ENCODE results near the gene SLC6A11. TPM values are rescaled to one million over a fixed set of nuclear protein-coding genes. Genes with fewer than 3 reads are reported as not detected.

The SLC6A11 gene
- total and polyA plus RNA-seq, 2 donors (not counting 1 experiment from before 2014, with no cell fraction given), result not detected

DNA sequence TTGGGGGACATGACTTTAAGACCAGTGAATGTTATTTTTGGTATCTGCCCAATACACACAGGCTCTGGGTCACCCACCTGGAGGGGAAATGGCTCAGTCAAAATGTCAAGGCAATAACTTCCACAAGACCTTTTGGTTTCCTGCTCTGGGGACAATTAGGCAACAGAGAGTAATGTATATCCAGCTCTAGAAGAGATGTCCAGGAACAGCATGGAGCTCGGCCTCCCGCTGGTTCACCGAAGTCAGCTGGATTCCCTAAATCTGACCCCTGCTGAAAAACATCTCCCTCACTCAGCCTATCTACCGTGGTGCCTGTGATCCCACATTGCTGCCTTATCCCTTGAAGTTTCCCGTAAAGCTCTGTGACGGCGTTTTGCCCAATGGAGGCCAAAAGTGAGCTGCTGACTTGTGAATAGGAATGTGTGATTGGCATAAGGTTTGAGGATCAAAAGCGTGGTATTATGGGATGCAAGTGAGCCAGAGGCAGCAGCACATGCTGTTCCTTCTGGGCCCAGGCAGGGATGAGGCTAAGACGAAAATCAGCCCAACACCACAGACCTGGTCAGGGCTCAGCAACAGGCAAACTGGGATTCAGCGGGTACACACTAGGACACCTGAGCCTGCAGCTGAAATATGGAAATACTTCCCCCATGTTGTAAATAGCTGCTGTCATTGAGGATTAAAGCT is 47.2 kb upstream of the SLC6A11 start:
- ATAC-seq (ENCODE audit: low read depth) (no peak), DNase-seq (no peak)
- CTCF ChIA-PET, result interaction anchor here (0.8 to 3.9 kb wide), 5 partner anchors 11 to 34 kb away, joined by 3 to 21 read pairs (median 3); no protein-coding TSS in a partner anchor
- H3K4me3 Mint-ChIP-seq, result no peak overlapping the region
- Histone ChIP-seq H3K4me3 (ENCODE audit: control extremely low read depth in 1 of 5, extremely low read depth in 1 of 5, insufficient read depth in 1 of 5, low read depth in 2 of 5, low read length in 4 of 5) (no peak overlapping the region), H3K27me3 (replicated peaks in 1 of 4; ENCODE audit: control extremely low read depth in 1 of 4, control insufficient read depth in 3 of 4, insufficient read depth in 4 of 4, low read length in 3 of 4) (peaks cover 0 to 11% (median 0%) of the 10 kb centered on the region in 4 experiments), H4K20me1 (ENCODE audit: control insufficient read depth, insufficient read depth, low read length, poor library complexity, severe bottlenecking) (no peaks in the 10 kb centered on the region), H3K4me2 (replicated peaks; ENCODE audit: low read depth, low read length, poor library complexity, severe bottlenecking) (no peak overlapping the region), H3K36me3 (replicated peaks in 1 of 2; ENCODE audit: control extremely low read depth in 1 of 2, control insufficient read depth in 1 of 2, extremely low read depth in 1 of 2, insufficient read depth in 2 of 2, low read length in 1 of 2) (no peaks in the 10 kb centered on the region), H3K9me3 (ENCODE audit: control extremely low read depth in 1 of 3, control insufficient read depth in 2 of 3, insufficient read depth in 1 of 3, low read length in 2 of 3) (peaks cover 0 to 18% (median 0%) of the 10 kb centered on the region in 3 donors), H3K9ac (ENCODE audit: low read length) (no peak overlapping the region), H3K4me1 (ENCODE audit: control insufficient read depth in 2 of 2, insufficient read depth in 2 of 2, low read length in 2 of 2) (no peaks in the 10 kb centered on the region), H3K79me2 (ENCODE audit: control insufficient read depth, insufficient read depth, low read length) (no peaks in the 10 kb centered on the region), H3K27ac (ENCODE audit: low read length in 2 of 2) (no peak overlapping the region), H2AFZ (ENCODE audit: insufficient read depth, low read depth, low read length, poor library complexity, severe bottlenecking) (no peak overlapping the region)
- POLR2A ChIA-PET, result no interaction called here
- peaks cover 56% of the 10 kb centered on the region for H3K27me3 Mint-ChIP-seq
- H3K27ac Mint-ChIP-seq, result no peak overlapping the region
- intact Hi-C loops (cut with micrococcal nuclease), result no loop called here
- whole genome bisulfite sequencing (ENCODE audit: insufficient coverage), result 87% methylated on average over 5 of the region's 10 CpGs
- H3K9me3 Mint-ChIP-seq (ENCODE audit: insufficient read depth), result no peaks in the 10 kb centered on the region
- TF ChIP-seq, protein P1, sequence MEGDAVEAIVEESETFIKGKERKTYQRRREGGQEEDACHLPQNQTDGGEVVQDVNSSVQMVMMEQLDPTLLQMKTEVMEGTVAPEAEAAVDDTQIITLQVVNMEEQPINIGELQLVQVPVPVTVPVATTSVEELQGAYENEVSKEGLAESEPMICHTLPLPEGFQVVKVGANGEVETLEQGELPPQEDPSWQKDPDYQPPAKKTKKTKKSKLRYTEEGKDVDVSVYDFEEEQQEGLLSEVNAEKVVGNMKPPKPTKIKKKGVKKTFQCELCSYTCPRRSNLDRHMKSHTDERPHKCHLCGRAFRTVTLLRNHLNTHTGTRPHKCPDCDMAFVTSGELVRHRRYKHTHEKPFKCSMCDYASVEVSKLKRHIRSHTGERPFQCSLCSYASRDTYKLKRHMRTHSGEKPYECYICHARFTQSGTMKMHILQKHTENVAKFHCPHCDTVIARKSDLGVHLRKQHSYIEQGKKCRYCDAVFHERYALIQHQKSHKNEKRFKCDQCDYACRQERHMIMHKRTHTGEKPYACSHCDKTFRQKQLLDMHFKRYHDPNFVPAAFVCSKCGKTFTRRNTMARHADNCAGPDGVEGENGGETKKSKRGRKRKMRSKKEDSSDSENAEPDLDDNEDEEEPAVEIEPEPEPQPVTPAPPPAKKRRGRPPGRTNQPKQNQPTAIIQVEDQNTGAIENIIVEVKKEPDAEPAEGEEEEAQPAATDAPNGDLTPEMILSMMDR (IDR thresholded peaks at IDR 0.05), result no peak
- TF ChIP-seq EZH2 (IDR thresholded peaks at IDR 0.05; ENCODE audit: borderline replicate concordance, insufficient read depth, low read depth, low read length, poor library complexity, severe bottlenecking), result no peak
- H3K4me1 Mint-ChIP-seq, result no peaks in the 10 kb centered on the region

DNA sequence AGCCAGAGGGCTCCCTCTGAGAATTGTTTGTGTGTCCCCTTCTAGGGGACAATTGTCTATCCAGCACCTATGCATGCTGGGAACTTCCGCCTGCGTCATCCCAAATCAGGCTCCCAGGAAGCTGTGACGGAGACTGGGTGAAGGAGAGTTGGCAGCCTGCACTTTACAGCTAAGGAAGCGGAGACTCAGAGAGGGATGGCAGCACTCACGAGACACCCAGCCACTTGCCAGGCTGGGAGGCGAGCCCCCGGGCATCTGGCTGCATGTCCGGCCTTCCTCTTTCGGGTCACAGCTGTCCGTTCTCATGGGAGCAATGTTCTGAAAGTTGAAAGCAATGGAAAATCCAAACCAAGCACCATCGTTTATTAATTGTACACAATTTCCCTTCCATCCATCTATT is 45.5 kb upstream of the SLC6A11 start:
- H3K4me2 ChIP-seq (replicated peaks; ENCODE audit: low read depth, low read length, poor library complexity, severe bottlenecking), result no peak overlapping the region
- H3K27ac ChIP-seq (ENCODE audit: low read length in 2 of 2), result no peak overlapping the region
- TF ChIP-seq EZH2 (IDR thresholded peaks at IDR 0.05; ENCODE audit: borderline replicate concordance, insufficient read depth, low read depth, low read length, poor library complexity, severe bottlenecking), result no peak
- TF ChIP-seq, protein P1 (IDR thresholded peaks at IDR 0.05), result no peak
- H3K9me3 Mint-ChIP-seq (ENCODE audit: insufficient read depth), result no peaks in the 10 kb centered on the region
- no peaks in the 10 kb centered on the region for H3K79me2 ChIP-seq (ENCODE audit: control insufficient read depth, insufficient read depth, low read length)
- peaks cover 0 to 23% (median 0%) of the 10 kb centered on the region in 3 donors for H3K9me3 ChIP-seq (ENCODE audit: control extremely low read depth in 1 of 3, control insufficient read depth in 2 of 3, insufficient read depth in 1 of 3, low read length in 2 of 3)
- H3K36me3 ChIP-seq (replicated peaks in 1 of 2; ENCODE audit: control extremely low read depth in 1 of 2, control insufficient read depth in 1 of 2, extremely low read depth in 1 of 2, insufficient read depth in 2 of 2, low read length in 1 of 2), result no peaks in the 10 kb centered on the region
- DNase-seq (no peak), ATAC-seq (ENCODE audit: low read depth) (no peak)
- no peak overlapping the region for H3K9ac ChIP-seq (ENCODE audit: low read length)
- H3K27ac Mint-ChIP-seq, result no peak overlapping the region
- H4K20me1 ChIP-seq (ENCODE audit: control insufficient read depth, insufficient read depth, low read length, poor library complexity, severe bottlenecking), result no peaks in the 10 kb centered on the region
- no peak overlapping the region for H3K4me3 Mint-ChIP-seq
- no peak overlapping the region for H3K4me3 ChIP-seq (ENCODE audit: control extremely low read depth in 1 of 5, extremely low read depth in 1 of 5, insufficient read depth in 1 of 5, low read depth in 2 of 5, low read length in 4 of 5)
- no peaks in the 10 kb centered on the region for H3K4me1 ChIP-seq (ENCODE audit: control insufficient read depth in 2 of 2, insufficient read depth in 2 of 2, low read length in 2 of 2)
- no peaks in the 10 kb centered on the region for H3K4me1 Mint-ChIP-seq
- peaks cover 64% of the 10 kb centered on the region for H3K27me3 Mint-ChIP-seq
- CTCF ChIA-PET, result interaction anchor here (3.9 kb wide), 1 partner anchor 13 kb away, joined by 21 read pairs; no protein-coding TSS in a partner anchor
- H3K27me3 ChIP-seq (replicated peaks in 1 of 4; ENCODE audit: control extremely low read depth in 1 of 4, control insufficient read depth in 3 of 4, insufficient read depth in 4 of 4, low read length in 3 of 4), result peaks cover 0 to 9% (median 0%) of the 10 kb centered on the region in 4 experiments
- 82% methylated on average over 8 of the region's 11 CpGs for WGBS (ENCODE audit: insufficient coverage)
- intact Hi-C loops (cut with micrococcal nuclease), result no loop called here
- POLR2A ChIA-PET, result no interaction called here
- H2AFZ ChIP-seq (ENCODE audit: insufficient read depth, low read depth, low read length, poor library complexity, severe bottlenecking), result no peak overlapping the region

Measured in B cell (primary cell).